Heart left ventricle (tissue), 16 donors: Measurements from ENCODE around the gene CDK6. TPM values are rescaled to one million over a fixed set of nuclear protein-coding genes. Genes with fewer than 3 reads are reported as not detected.
"Not testable (repeated sequence)": the region's sequence is repeated elsewhere in the genome, so short reads cannot be mapped to it uniquely, and the experiment has no call there.

Source experiments
- ATAC-seq, 4 donors: fragments of 200-7000 bp; cut with Tn5 transposase; one replicate each; pipeline ENCODE4 v1.9.1; 2020 to 2022; ENCODE audit warnings: moderate library complexity in 4 of 4, mild to moderate bottlenecking in 3 of 4, moderate number of reproducible peaks in 1 of 4
- DNase-seq, 5 donors: peaks; one replicate each; pipeline ENCODE4 v3.0.0-alpha.2; 2020
- H3K27ac ChIP-seq, 12 donors: fragments of 200-600 bp; sonication (generic) in 4 of 12; one replicate each; pipeline versions ENCODE4 v1.5.0 to v1.8.0; 2016 to 2022; ENCODE audit warnings: mild to moderate bottlenecking in 2 of 12
- H3K27me3 ChIP-seq, 9 donors: fragments of 200-600 bp; sonication (generic) in 2 of 9; one replicate each; pipeline versions ENCODE4 v1.5.1 to v1.8.0; 2016 to 2022; ENCODE audit warnings: mild to moderate bottlenecking in 3 of 9
- H3K36me3 ChIP-seq, 9 donors: fragments of 200-600 bp; sonication (generic) in 2 of 9; one replicate each; pipeline versions ENCODE4 v1.5.0 to v1.8.0; 2018 to 2022; ENCODE audit warnings: mild to moderate bottlenecking in 2 of 9
- H3K4me1 ChIP-seq, 12 donors: fragments of 200-600 bp; sonication (generic) in 4 of 12; one replicate each; pipeline versions ENCODE4 v1.5.0 to v1.8.0; 2016 to 2022; ENCODE audit warnings: mild to moderate bottlenecking in 3 of 12
- H3K4me3 ChIP-seq, 12 donors: fragments of 200-600 bp; sonication (generic) in 4 of 12; one replicate each; pipeline versions ENCODE4 v1.5.0 to v1.8.0; 2017 to 2022; ENCODE audit warnings: mild to moderate bottlenecking in 9 of 12, moderate library complexity in 4 of 12
- H3K9me3 ChIP-seq, 12 donors: fragments of 200-600 bp; sonication (generic) in 4 of 12; one replicate each; pipeline versions ENCODE4 v1.5.0 to v1.8.0; 2016 to 2022; ENCODE audit warnings: mild to moderate bottlenecking in 1 of 12
- CTCF ChIP-seq, 12 donors: fragments of 200-600 bp; sonication (generic) in 4 of 12; IDR thresholded peaks; one replicate each; pipeline versions ENCODE4 v1.5.0 to v1.8.0; 2018 to 2022; ENCODE audit warnings: antibody characterized with exemption in 12 of 12, mild to moderate bottlenecking in 5 of 12
- POLR2A ChIP-seq, 2 donors: fragments of 450-650 bp; IDR thresholded peaks; one replicate each; pipeline ENCODE4 v1.6.1; 2017; ENCODE audit warnings: antibody characterized with exemption in 2 of 2, mild to moderate bottlenecking in 2 of 2, moderate library complexity in 2 of 2
- WGBS, 4 donors: extraction: QIAGEN DNeasy Blood & Tissue Kit in 2 of 4; methylation state at CpG; one replicate each; pipeline versions ENCODE4 v1.1.5 to v1.1.7; 2013 to 2018; 5-methylcytosine and 5-hydroxymethylcytosine counted together
- intact Hi-C, 10 donors: fragments of 100-400 bp; cut with DNase I; formaldehyde crosslinking; loops; one replicate each; pipeline versions ENCODE4 v1.11.1 to v1.14.2; 2022
- polyA plus RNA-seq, 2 donors: library from polyadenylated mRNA; stranded (reverse); fragments of 200-250 nt; gene quantifications; one replicate each; pipeline ENCODE4 v1.2.3, GENCODE V29; 2013
- total RNA-seq, 9 donors: library from RNA; depleted of rRNA in 2 of 9; stranded (reverse); fragments of >200 nt in 2 of 9; fragmentation: NEBNext Ultra II Directional in 3 of 9; extraction: Animal tissue kit (Norgen Biotek cat#: 25700) in 3 of 9; gene quantifications; one replicate each; pipeline versions ENCODE4 v1.1.0 to v1.2.4, GENCODE V29; 2016 to 2023
- donor health status: ischemic (EF 13 %, LVEDD 7.1; RV severe dilation, severe dysfunction).
- donor health status: healthy with polysubstance abuse.
- donor health status: DM: no; HTN: yes; CAD: no.
- donor health status: DM: no; HTN: no; CAD: no.
- donor health status: ischemic (EF 25% LVEDD 6.9; RV normal size, moderate dysfunction).
- donor health status: ischemic (EF 25% LVEDD 5.7; RV mildly dilated, moderate dysfunction).
- donor health status: healthy.
- donor health status: DM: yes; HTN: yes; CAD: no.
- donor health status: ischemic (EF 35%, LVEDD 5.7; RV mildly dilated, moderate dysfunction).
- donor health status: nonischemic (EF 11% LVEDD 7.7; RV severe dilation, severe dysfunction).
- donor health status: DM: yes; HTN: yes; CAD: no.
- donor health status: PGD.
- donor health status: ischemic (EF 29% LVEDD 5.4; RV normal size, mild dysfunction).
- donor health status: nonischemic (EF 23%, LVEDD 6.1; RV moderate dilation, normal function).

Gene CDK6
- total and polyA plus RNA-seq, 11 donors, result 2.2 to 40.5 (median 18.7) TPM

- DNase-seq, result no peak
- Histone ChIP-seq H3K27ac (no peak overlapping the region), H3K4me3 (no peak overlapping the region), H3K4me1 (peaks cover 0 to 34% (median 5%) of the 10 kb centered on the region in 12 donors), H3K9me3 (no peaks in the 10 kb centered on the region), H3K27me3 (no peaks in the 10 kb centered on the region), H3K36me3 (no peaks in the 10 kb centered on the region)
- TF ChIP-seq POLR2A (IDR thresholded peaks at IDR 0.05) (no peak), CTCF (IDR thresholded peaks at IDR 0.05) (no peak)
- ATAC-seq, result no peak
- intact Hi-C loops, result no loop called here
- WGBS, 4 donors, result 78 to 84% (median 80%) methylated on average over 3 of the region's 3 CpGs
Measured at GRCh38 chr7:92747041-92747835, 89.1 kb downstream of the CDK6 start.

GRCh38 chr7:92745241-92745640 lies 91.1 kb downstream of the CDK6 start:
- Histone ChIP-seq H3K27me3 (no peaks in the 10 kb centered on the region), H3K9me3 (no peaks in the 10 kb centered on the region), H3K27ac (no peak overlapping the region), H3K36me3 (no peaks in the 10 kb centered on the region), H3K4me3 (no peak overlapping the region), H3K4me1 (peaks cover 0 to 34% (median 10%) of the 10 kb centered on the region in 12 donors)
- 90 to 95% (median 92%) methylated on average over 4 of the region's 4 CpGs for WGBS, 4 donors
- intact Hi-C loops, result no loop called here
- DNase-seq (no peak), ATAC-seq (no peak)
- TF ChIP-seq CTCF (IDR thresholded peaks at IDR 0.05) (no peak), POLR2A (IDR thresholded peaks at IDR 0.05) (no peak)

- H3K4me3 ChIP-seq, H3K27ac ChIP-seq, H3K36me3 ChIP-seq, H3K27me3 ChIP-seq, intact Hi-C loops, DNase-seq, H3K9me3 ChIP-seq, ATAC-seq: not testable (repeated sequence)
- WGBS, 4 donors, result 97 to 99% (median 98%) methylated on average over 4 of the region's 4 CpGs
- peaks cover 0 to 23% (median 8%) of the 10 kb centered on the region in 12 donors for H3K4me1 ChIP-seq
Measured at GRCh38 chr7:92744180-92744579, 92.2 kb downstream of the CDK6 start.

GRCh38 chr7:92742186-92742585 lies 94.2 kb downstream of the CDK6 start:
- H3K4me3 ChIP-seq, result no peak overlapping the region
- DNase-seq (no peak), ATAC-seq (no peak)
- TF ChIP-seq POLR2A (IDR thresholded peaks at IDR 0.05) (no peak), CTCF (IDR thresholded peaks at IDR 0.05) (no peak)
- H3K9me3 ChIP-seq, result no peaks in the 10 kb centered on the region
- intact Hi-C loops, result no loop called here
- H3K4me1 ChIP-seq, result peaks cover 0 to 22% (median 8%) of the 10 kb centered on the region in 12 donors
- no peaks in the 10 kb centered on the region for H3K27me3 ChIP-seq
- no peaks in the 10 kb centered on the region for H3K36me3 ChIP-seq
- no peak overlapping the region for H3K27ac ChIP-seq

- H3K4me3 ChIP-seq, result no peak overlapping the region
- DNase-seq (no peak), ATAC-seq (no peak)
- peaks cover 0 to 22% (median 8%) of the 10 kb centered on the region in 12 donors for H3K4me1 ChIP-seq
- WGBS, 4 donors, result 79 to 82% (median 80%) methylated on average over 6 of the region's 6 CpGs
- no peaks in the 10 kb centered on the region for H3K9me3 ChIP-seq
- no peak overlapping the region for H3K27ac ChIP-seq
- no peak for TF ChIP-seq CTCF (IDR thresholded peaks at IDR 0.05)
- TF ChIP-seq POLR2A (IDR thresholded peaks at IDR 0.05), result no peak
- intact Hi-C loops, result no loop called here
- no peaks in the 10 kb centered on the region for H3K36me3 ChIP-seq
- H3K27me3 ChIP-seq, result no peaks in the 10 kb centered on the region
Measured at GRCh38 chr7:92740700-92741126, 95.7 kb downstream of the CDK6 start.
